GM21526 (cell line): ENCODE data around the gene ECD.
"Not testable (repeated sequence)": the region's sequence is repeated elsewhere in the genome, so short reads cannot be mapped to it uniquely, and the experiment has no call there.

ENCODE experiments used
- ATAC-seq: cut with Tn5 transposase; IDR thresholded peaks from one replicate; pipeline ENCODE4 v1.9.1; 2021; ENCODE audit warnings: moderate library complexity; ENCODE audit not compliant: unreplicated experiment, low FRiP score

The ECD gene

DNA sequence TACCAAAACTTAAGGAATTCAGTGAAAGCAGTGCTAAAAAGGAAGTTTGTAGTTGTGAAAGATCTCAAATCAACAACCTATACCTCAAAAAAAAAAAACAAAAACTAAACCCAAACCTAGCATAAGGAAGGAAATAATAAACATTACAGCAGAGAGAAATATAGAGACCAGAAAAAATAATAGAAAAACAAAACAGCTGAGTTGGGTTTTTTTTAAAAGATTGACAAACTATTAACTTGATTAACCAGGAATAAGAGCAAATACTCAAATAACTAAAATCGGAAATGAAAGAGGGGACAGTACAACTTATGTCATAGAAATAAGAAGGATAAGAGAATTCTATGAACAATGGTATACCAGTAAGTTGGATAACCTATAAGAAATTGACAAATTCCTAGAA lies 6.7 kb downstream of the ECD start:
- no peak for ATAC-seq

DNA sequence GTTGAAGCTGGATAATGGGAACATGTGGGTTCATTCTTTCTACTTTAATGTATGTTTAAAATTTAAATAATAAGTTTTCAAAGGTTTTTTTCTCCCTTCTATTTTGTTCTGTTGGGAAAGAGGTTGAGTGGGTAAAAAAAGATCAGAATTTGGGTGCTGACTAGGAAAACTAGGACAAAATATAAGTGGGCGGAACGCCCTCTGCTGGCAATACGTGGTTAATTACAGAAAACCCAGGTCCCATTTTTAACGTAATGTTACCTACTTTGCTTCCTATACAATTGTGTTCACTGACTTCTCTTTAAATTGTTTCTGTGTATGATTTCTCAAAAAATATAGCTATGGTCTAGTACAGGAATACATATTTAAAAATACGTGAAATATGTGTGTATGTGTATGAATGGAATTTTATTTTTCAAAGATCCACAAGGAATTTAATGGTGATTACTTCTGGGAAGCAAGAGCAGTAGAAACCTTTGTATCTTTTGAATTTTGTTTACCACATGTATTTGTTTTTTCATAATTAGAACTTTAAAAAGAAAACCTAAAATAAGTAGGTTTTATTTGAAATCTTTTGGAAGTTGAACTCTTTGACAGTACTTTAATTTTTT lies 8.7 kb downstream of the ECD start:
- no peak for ATAC-seq

DNA sequence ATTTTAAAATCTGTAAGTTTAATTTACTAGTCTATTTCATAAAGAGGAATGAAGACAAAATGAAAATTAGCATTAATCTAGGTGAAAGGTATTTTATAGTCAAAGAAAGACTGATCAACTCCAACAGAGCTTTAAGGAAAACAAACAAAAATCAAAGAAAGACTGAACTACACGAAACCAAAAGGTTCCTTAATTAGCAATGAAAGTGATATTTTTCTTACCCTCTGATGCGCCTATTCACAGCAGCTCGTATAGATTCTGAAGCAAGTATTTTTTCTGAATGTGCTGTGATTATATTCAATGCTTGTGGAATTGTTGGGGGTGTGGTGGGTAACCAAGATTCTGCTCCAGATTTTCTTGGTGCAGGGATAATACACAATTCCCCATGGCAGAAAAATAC lies 11.8 kb downstream of the ECD start:
- ATAC-seq = no peak

DNA sequence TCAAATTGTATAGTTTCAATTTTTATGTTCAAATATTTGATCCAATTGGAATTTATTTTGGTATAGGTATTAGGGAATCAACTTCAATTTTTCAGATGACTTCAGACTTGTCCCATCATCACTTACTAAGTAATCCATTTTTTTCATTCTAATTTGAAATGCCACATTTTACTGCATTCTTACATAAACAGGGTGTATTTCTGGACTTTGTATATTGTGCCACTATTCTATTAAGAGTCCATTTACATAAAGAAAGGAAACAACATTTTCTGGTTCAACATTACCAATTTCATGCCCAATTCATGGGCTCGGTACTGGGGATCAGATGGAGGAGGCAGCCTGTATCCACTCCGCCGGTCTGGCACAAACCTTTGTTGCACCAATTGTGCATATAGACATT lies 15.8 kb downstream of the ECD start:
- no peak for ATAC-seq

DNA sequence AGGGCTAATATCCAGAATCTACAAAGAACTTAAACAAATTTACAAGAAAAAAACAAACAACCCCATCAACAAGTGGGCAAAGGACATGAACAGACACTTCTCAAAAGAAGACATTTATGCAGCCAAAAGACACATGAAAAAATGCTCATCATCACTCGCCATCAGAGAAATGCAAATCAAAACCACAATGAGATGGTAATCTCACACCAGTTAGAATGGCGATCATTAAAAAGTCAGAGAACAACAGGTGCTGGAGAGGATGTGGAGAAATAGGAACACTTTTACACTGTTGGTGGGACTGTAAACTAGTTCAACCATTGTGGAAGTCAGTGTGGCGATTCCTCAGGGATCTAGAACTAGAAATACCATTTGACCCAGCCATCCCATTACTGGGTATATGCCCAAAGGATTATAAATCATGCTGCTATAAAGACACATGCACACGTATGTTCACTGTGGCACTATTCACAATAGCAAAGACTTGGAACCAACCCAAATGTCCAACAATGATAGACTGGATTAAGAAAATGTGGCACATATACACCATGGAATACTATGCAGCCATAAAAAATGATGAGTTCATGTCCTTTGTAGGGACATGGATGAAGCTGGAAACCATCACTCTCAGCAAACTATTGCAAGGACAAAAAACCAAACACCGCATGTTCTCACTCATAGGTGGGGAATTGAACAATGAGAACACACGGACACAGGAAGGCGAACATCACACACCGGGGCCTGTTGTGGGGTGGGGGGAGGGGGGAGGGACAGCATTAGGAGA lies 17.0 kb downstream of the ECD start:
- not testable (repeated sequence) for ATAC-seq

DNA sequence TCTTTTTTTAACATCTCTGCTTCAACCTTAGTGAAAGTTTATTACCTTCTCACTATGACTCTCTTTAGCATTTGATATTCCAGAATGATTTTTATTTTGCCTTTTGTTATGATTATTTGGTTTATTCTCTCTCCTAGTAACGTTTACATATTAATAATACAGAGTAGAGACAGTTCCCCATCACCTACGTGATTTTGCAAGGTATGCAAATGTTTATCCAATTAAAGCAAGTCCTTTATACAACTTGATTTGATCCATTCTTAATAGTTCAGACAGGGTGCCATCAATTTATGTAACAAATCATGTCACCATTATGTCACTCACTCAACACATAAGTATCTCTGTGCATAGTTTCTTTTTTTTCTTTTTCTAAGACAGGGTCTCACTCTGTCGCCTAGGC lies 26.2 kb downstream of the ECD start:
- no peak for ATAC-seq

DNA sequence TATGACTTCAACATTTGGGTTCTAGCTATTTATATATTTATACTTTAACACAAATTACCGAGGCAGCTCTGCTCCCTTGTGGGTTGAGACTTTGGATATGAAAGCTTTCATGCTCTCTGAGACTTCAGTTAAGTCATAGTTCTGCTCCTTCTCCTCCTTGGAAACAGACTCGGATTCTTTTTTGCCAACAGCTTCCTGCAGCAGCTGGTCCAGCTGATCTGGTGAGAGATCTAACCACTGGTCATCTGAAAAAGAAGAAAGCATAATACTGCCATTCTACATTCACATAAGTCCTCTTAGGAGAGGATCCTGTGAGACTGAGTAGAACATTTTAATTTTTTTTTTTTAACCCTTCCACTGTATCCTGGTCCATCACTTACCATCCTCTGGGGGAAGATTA lies 28.6 kb downstream of the ECD start:
- ATAC-seq = no peak

DNA sequence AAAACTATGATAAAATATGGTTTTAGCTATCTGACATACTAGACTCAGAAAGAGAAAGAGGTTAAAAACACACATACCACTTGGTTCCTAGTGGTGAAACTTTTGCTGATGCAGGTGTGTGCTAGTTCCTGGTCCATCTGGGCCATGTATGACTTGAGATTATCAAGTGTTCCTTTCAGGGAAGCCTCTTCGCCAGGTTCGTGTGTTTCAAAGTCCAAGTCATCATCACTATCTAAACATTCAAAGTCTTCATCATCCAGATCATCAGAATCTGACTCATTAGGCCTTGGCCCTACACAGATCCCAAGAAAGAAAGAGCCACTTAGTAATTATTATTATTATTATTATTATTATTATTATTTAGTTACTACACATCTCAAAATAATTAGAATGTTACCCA lies 31.2 kb downstream of the ECD start:
- no peak for ATAC-seq

DNA sequence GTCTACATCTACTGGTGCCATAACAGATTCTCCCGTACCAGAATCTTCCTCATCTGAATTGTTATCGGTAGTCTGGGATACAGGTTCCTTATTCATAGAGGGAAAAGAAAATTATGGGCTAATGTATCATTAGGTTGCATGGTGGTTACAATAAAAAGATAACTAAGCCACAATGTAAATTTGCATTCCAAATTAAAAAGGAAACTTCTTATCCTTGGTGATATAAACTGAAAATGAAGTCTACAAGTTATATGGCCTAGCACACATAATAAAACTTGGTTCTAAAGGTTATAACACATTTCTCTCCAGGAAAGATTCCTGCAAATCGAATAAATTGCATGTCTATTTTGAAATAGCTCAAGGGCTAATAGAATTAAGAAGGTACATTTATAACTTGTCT lies 33.1 kb downstream of the ECD start:
- ATAC-seq = no peak

DNA sequence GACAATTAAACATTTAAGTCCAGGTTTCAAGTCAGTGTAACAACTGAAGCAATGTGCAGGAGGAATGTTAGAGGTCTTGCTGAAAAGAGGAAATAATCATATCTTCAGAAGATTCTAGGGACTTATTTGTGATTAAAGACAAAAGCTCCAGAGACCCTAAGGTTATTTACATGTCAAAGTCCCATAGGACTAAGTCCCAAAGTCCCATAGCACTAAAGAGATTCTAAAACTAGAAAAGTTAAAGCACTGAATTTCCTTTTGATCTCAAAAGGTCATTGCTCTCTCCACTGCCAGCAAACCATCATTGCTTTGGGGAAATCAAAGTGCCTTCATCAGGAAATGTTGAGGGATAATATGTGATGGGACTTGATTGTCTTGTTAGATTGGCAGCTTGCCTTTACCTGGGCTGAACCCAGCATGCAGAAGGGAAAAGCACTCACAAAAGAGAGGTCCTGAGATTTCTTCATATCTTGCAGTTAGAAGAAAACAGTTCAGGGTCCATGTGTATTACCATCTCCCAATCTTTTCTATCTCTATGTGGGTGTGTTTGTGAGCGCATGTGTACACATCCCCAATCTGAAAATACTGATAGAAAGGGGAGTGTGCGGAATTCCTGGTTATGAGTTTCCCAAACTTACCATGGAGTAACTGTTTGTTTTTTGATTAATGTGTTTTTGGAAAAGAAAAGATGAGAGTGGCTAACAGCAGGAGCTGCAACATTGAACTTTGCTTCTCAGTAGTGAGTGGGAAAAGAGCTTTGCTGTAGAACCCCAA lies 35.7 kb downstream of the ECD start:
- no peak for ATAC-seq

DNA sequence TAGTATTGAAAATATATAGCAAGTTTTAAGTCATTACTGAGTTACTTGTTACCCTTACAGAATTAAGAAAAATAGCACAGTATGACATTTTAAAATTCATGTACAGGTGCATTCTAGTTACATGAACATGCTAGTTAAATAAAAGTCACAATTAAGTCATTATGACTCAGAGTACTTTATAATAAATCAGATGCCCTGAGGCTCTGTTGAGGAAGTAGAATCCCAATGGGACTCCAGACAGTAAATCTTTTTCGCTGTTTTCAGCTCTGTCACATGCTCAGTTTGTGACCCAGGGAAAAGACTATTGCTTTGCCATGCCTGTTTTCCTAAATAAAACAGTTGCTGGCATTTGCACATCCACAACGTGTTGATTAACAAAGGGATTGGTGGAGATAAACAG lies 36.5 kb downstream of the ECD start:
- ATAC-seq = no peak

DNA sequence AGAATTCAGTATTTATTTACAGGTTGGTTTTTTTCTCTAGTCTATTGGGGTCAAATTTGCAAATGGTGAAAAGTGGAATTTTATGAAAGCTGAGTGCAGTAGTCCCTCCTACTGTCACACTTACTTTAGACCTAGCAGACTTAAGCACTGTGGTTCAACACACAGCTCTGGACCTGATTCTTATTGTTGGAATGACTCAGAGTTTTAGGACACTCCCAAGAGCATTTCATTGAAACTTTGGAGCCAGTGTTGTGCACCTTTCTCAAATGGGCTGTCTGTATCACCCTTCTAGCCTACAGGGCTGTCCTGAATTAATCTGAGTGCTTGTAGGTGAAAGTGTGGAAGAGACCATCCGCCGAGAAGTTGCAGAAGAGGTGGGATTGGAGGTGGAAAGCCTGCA lies 41.5 kb downstream of the ECD start:
- no peak for ATAC-seq

DNA sequence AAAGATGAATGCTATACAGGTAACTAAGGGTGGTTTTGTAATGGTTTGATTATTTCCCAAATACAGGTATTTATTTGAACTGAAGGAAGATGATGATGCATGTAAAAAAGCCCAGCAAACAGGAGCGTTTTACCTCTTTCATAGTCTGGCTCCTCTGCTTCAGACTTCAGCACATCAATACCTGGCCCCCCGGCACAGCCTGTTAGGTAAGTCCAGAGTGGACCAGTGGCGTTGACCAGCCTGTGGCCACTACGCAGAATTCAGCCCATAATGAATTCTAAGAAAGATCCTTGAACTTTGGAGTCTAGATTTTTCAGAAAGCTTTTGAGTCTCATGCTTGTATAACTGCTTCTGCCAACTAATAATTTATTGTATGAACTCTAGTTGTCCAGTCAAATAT lies 47.9 kb downstream of the ECD start:
- no peak for ATAC-seq

DNA sequence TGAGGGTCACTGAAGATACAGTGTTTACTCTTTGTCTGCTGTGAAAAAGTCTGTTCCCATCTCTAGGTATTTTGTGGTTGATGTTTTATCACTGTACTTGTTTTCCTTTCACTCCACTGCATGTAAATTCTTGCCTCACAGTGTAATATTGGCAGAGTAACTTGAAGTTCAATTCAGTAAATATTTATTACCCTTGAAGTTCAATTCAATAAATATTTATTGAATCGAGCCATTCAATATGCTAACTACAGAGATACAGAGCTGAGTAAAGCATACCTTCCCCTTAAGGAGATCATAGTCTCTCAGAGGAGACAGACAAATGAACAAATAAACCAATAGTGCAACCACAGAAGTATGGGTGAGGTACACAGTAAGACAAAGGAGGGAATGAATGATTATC lies 48.4 kb downstream of the ECD start:
- no peak for ATAC-seq

DNA sequence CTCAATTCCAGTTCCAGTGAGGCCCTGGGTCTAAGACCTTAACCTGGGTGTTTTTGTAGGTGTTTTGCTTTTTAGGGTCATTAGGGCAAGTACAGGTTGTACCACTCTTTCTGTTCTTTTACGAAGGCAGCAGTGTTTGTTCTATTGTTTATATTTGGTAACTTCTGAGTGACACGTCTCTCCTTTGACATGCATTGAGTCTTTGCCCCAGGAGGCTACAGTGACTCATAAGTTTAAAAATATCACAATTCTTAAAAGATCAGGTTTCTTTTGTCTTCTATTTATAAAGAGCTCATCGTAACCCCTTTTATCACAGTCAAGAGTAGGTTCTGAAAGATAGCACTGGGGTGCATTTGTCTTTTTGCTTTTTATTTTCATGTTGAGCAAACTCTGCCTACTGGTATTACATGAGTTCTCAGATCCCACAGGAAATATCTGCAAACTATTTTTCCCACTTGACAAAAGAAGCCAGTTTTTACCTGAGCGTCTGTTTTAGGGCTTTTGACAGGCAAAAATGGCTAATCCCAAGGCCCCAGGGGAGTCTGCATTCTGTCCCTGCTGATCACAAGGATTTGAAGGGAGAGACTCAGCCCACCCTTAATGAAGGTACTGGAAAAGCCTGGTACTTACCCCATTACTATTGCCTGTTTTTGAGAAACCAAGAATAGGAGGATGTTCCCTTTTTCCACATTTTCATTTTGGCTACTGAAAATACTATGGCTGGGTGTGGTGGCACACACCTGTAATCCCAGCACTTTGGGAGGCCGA lies 49.6 kb downstream of the ECD start:
- peak; percentile 68 for ATAC-seq

DNA sequence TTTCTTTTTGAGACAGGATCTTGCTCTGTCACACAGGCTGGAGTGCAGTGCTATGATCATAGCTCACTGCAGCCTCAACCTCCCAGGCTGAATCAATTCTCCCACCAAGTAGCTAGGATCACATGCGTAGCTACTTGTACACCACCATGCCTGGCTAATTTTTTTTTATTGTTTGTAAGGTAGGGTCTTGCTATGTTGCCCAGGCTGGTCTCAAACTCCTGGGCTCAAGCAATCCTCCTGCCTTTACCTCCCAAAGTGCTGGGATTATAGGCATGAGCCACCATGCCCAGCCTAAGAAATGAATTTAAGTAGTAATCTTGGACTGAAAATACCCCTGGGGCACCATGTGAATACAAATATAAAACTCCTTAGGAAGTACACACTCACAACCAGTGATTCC lies 51.8 kb downstream of the ECD start:
- no peak for ATAC-seq

DNA sequence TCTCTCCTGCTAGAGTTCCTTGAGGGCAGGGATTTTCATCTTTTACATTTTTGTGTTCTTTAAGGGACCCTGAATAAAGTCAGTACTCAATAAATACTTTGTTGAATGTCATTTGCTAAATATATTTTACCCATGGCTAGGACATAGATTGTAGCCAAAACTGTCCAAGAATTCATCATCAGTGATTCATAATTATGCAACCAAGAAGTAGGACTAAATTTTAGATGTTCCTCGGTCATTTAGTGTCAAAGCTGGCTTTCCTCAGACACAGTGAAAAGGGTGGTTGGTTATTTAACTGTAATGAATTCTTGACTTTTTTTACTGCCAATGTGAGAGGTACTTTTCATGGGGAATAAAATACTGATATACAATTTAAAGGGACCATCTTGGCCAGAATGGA lies 54.3 kb downstream of the ECD start:
- no peak for ATAC-seq

DNA sequence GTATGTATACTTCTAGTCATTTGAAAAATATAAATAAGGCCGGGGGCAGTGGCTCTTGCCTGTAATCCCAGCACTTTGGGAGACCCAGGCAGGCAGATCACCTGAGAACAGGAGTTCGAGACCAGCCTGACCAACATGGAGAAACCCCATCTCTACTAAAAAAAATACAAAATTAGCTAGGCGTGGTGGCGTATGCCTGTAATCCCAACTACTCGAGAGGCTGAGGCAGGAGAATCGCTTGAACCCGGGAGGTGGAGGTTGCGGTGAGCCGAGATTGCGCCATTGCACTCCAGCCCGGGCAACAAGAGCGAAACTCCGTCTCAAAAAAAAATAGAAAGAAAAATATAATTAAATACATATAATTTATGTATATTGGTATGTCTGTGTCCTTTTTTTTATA lies 55.8 kb downstream of the ECD start:
- ATAC-seq = not testable (repeated sequence)

DNA sequence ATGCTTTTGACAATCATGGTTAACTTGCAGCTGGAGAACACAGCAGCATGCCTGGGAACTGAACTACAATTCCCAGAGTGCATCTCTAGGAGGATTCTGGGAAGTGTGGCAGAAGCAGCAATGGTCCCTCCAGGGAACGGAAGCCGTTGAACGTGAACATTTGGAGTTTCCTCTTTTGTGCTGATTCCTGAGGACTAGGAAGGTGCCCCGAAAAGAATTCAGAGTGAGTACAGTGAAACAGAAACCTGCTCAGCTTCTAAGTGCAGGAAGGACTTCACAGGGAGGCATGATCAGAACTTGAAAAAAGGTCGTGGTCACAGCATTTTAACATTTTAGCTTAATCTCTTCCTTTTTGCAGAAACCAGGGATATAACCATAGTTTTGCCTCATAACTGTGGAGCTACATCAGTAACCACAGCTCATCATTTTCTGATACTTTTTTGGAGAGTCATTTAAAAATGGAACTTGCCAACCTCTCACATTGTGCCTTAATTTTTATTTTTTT lies 57.4 kb downstream of the ECD start, which contains the start of gene NUDT13:
TSS of gene NUDT13 (plus strand) at position 111 of the 505 bp plus-strand sequence. CDS start 3,911 bp downstream, outside the sequence.
- ATAC-seq = no peak

DNA sequence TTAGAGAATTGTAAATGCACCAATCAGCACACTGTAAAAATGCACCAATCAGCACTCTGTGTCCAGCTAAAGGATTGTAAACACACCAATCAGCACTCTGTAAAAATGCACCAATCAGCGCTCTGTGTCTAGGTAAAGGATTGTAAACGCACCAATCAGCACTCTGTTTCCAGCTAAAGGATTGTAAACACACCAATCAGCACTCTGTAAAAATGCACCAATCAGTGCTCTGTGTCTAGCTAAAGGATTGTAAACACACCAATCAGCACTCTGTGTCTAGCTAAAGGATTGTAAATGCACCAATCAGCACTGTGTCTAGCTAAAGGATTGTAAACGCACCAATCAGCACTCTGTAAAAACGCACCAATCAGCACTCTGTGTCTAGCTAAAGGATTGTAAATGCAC lies 58.6 kb downstream of the ECD start:
- not testable (repeated sequence) for ATAC-seq

DNA sequence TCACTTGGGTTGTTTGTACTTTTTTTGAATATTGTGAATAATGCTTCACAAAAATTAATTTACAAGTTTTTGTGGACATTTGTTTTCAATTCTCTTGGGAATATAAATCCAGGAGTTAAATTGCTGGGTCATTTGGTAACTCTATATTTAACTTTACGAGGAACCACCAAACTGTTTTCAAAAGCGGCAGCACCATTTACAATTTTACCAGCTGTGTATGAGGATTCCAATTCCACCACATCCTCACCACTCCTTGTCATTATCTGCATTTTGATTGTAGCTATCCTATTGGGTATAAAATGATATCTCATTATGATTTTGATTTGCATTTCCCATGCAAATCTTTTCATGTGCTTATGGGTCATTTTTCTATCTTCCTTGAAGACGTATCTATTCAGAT lies 61.5 kb downstream of the ECD start:
- no peak for ATAC-seq
